Neural cell (in vitro differentiated cells): ENCODE measurements around the gene TOX2. TPM values are rescaled to one million over a fixed set of nuclear protein-coding genes. Genes with fewer than 3 reads are reported as not detected.

Experiments
- H2AFZ ChIP-seq: fragments of 200-600, 300-800 bp; sonication (generic), shearing (Covaris generic); 2 replicates; pipeline ENCODE4 v1.6.0; 2014; ENCODE audit warnings: low read depth, mild to moderate bottlenecking, antibody characterized with exemption, low read length, moderate library complexity
- H3F3A ChIP-seq: fragments of 200-600 bp; shearing (Covaris generic); 2 replicates; pipeline ENCODE4 v1.6.1; 2016; ENCODE audit warnings: mild to moderate bottlenecking, moderate library complexity, mixed read lengths, antibody characterized with exemption, low read length; ENCODE audit not compliant: insufficient read depth, poor library complexity, severe bottlenecking
- H3K27ac ChIP-seq: fragments of 200-600, 300-800 bp; sonication (generic), shearing (Covaris generic); 2 replicates; pipeline ENCODE4 v1.5.1; 2014; ENCODE audit warnings: mild to moderate bottlenecking, low read length, moderate library complexity
- H3K27me3 ChIP-seq: fragments of 300-800, 200-600 bp; sonication (generic), shearing (Covaris generic); 2 replicates; pipeline ENCODE4 v1.6.0; 2014; ENCODE audit warnings: mild to moderate bottlenecking, low read depth, low read length, moderate library complexity; ENCODE audit not compliant: insufficient read depth
- H3K36me3 ChIP-seq: fragments of 300-800, 200-600 bp; sonication (generic), shearing (Covaris generic); 2 replicates; pipeline ENCODE4 v1.5.1; 2014; ENCODE audit warnings: mild to moderate bottlenecking, antibody characterized with exemption, low read length, moderate library complexity; ENCODE audit not compliant: insufficient read depth
- H3K4me2 ChIP-seq: fragments of 300-800, 200-600 bp; sonication (generic), shearing (Covaris generic); 2 replicates; pipeline ENCODE4 v1.6.0; 2014; ENCODE audit warnings: mild to moderate bottlenecking, low read length
- H3K4me3 ChIP-seq: fragments of 300-800, 200-600 bp; sonication (generic), shearing (Covaris generic); 2 replicates; pipeline ENCODE4 v1.5.1; 2014; ENCODE audit warnings: mild to moderate bottlenecking, low read length, moderate library complexity
- H3K79me2 ChIP-seq: fragments of 200-600 bp; shearing (Covaris generic); replicated peaks from 2 replicates; pipeline ENCODE4 v1.6.0; 2014; ENCODE audit warnings: mild to moderate bottlenecking, low read length, moderate library complexity; ENCODE audit not compliant: insufficient read depth
- H3K9ac ChIP-seq: fragments of 300-800, 200-600 bp; sonication (generic), shearing (Covaris generic); 2 replicates; pipeline ENCODE4 v1.6.1; 2016; ENCODE audit warnings: mild to moderate bottlenecking, low read length, mixed read lengths
- H3K9me2 ChIP-seq: fragments of 200-600 bp; shearing (Covaris generic); 2 replicates; pipeline ENCODE4 v1.6.1; 2016; ENCODE audit warnings: mild to moderate bottlenecking, low read length, mixed read lengths; ENCODE audit not compliant: insufficient read depth
- H3K9me3 ChIP-seq: fragments of 200-600, 300-800 bp; sonication (generic), shearing (Covaris generic); 2 replicates; pipeline ENCODE4 v1.6.1; 2016; ENCODE audit warnings: mild to moderate bottlenecking, mixed run types, low read length, moderate library complexity, mixed read lengths
- H4K20me1 ChIP-seq: fragments of 200-600 bp; shearing (Covaris generic); 2 replicates; pipeline ENCODE4 v1.6.1; 2016; ENCODE audit warnings: mild to moderate bottlenecking, mixed run types; ENCODE audit not compliant: insufficient read depth
- EP300 ChIP-seq: fragments of 450-650 bp; conservative IDR thresholded peaks from 2 replicates; pipeline ENCODE4 v1.6.1; 2014; ENCODE audit warnings: antibody characterized with exemption, mild to moderate bottlenecking, moderate library complexity; ENCODE audit not compliant: poor library complexity, severe bottlenecking
- EZH2 ChIP-seq: fragments of 200-600, 300-800 bp; shearing (Covaris generic), sonication (generic); IDR thresholded peaks from 2 replicates; pipeline ENCODE4 v1.6.1; 2014; ENCODE audit warnings: antibody characterized with exemption, low read length, borderline replicate concordance, mild to moderate bottlenecking; ENCODE audit not compliant: insufficient read depth, poor library complexity, severe bottlenecking
- MXI1 ChIP-seq: fragments of 450-650 bp; conservative IDR thresholded peaks from 2 replicates; pipeline ENCODE4 v1.6.1; 2014; ENCODE audit warnings: antibody characterized with exemption, mild to moderate bottlenecking; ENCODE audit not compliant: poor library complexity, severe bottlenecking
- POLR2AphosphoS5 ChIP-seq: IDR thresholded peaks from 2 replicates; pipeline ENCODE4 v1.6.1; 2012
- RAD21 ChIP-seq: fragments of 450-650 bp; conservative IDR thresholded peaks from 2 replicates; pipeline ENCODE4 v1.6.1; 2014; ENCODE audit warnings: antibody characterized with exemption, mild to moderate bottlenecking, moderate library complexity
- SMC3 ChIP-seq: fragments of 450-650 bp; conservative IDR thresholded peaks from 2 replicates; pipeline ENCODE4 v1.6.1; 2014; ENCODE audit warnings: antibody characterized with exemption, mild to moderate bottlenecking, moderate library complexity; ENCODE audit not compliant: poor library complexity
- TAF1 ChIP-seq: IDR thresholded peaks from 2 replicates; pipeline ENCODE4 v1.6.1; 2012; ENCODE audit warnings: low read depth
- polyA plus RNA-seq: library from polyadenylated mRNA; depleted of rRNA; stranded (reverse); fragments of >200 nt; gene quantifications from 2 replicates; pipeline ENCODE4 v1.2.3, GENCODE V29; 2014
- TF ChIP-seq, protein P1 (sequence below): IDR thresholded peaks from 2 replicates; pipeline ENCODE4 v1.6.1; 2012; ENCODE audit warnings: borderline replicate concordance
- TF ChIP-seq, protein P2 (sequence below): fragments of 450-650 bp; IDR thresholded peaks from 2 replicates; pipeline ENCODE4 v1.5.1; 2014; ENCODE audit warnings: antibody characterized with exemption, mild to moderate bottlenecking, moderate library complexity; ENCODE audit not compliant: poor library complexity, severe bottlenecking

Gene TOX2
- polyA plus RNA-seq, 1 donor from 2014 or later: 0.89 TPM

DNA sequence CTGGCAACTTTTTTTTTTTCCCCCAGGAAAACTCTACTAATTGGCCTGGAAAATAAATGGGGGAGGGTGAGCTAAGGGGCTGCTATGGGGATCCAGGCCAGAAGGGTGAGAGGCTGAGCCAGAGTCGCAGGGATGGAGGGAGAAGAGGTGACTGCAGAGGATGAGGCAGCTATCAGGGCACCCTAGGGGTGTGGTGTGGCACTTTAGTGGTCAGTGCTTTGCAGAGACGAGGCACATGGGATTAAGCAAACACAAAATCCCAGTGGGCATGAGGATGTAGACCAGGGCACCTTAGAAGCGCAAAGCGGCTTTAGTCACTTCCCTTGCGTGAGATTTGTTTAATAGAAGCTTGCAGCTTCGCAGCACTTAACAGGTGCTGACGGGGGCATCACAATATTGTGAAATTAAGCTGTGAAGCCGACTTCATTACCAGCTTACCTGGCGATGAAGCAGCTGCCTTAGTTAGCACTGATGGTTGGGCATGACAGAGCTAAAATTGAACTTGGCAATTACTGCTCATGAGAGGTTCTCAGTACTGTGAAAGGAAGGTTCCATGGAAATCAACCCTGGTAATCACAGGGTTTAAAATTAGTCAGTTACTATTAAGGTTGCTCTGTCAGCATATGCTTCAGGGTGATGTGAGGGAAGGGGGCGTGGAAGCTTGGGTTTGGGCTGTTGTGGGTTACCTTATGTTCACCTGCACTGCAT is 26.0 kb downstream of the TOX2 start:
- no peaks in the 10 kb centered on the region for H3K79me2 ChIP-seq
- H3K9me3 ChIP-seq: no peaks in the 10 kb centered on the region
- no peak overlapping the region for H3K4me3 ChIP-seq
- H2AFZ ChIP-seq: no peak overlapping the region
- TF ChIP-seq, protein P1, sequence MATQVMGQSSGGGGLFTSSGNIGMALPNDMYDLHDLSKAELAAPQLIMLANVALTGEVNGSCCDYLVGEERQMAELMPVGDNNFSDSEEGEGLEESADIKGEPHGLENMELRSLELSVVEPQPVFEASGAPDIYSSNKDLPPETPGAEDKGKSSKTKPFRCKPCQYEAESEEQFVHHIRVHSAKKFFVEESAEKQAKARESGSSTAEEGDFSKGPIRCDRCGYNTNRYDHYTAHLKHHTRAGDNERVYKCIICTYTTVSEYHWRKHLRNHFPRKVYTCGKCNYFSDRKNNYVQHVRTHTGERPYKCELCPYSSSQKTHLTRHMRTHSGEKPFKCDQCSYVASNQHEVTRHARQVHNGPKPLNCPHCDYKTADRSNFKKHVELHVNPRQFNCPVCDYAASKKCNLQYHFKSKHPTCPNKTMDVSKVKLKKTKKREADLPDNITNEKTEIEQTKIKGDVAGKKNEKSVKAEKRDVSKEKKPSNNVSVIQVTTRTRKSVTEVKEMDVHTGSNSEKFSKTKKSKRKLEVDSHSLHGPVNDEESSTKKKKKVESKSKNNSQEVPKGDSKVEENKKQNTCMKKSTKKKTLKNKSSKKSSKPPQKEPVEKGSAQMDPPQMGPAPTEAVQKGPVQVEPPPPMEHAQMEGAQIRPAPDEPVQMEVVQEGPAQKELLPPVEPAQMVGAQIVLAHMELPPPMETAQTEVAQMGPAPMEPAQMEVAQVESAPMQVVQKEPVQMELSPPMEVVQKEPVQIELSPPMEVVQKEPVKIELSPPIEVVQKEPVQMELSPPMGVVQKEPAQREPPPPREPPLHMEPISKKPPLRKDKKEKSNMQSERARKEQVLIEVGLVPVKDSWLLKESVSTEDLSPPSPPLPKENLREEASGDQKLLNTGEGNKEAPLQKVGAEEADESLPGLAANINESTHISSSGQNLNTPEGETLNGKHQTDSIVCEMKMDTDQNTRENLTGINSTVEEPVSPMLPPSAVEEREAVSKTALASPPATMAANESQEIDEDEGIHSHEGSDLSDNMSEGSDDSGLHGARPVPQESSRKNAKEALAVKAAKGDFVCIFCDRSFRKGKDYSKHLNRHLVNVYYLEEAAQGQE: no peak
- TF ChIP-seq POLR2AphosphoS5: peak; percentile 33
- H3K27ac ChIP-seq: no peak overlapping the region
- H3K9ac ChIP-seq: no peak overlapping the region
- H3K9me2 ChIP-seq: no peaks in the 10 kb centered on the region
- H3K36me3 ChIP-seq: no peaks in the 10 kb centered on the region
- no peak overlapping the region for H3K4me2 ChIP-seq
- H3K27me3 ChIP-seq: no peaks in the 10 kb centered on the region
- no peaks in the 10 kb centered on the region for H4K20me1 ChIP-seq
- no peaks in the 10 kb centered on the region for H3F3A ChIP-seq

DNA sequence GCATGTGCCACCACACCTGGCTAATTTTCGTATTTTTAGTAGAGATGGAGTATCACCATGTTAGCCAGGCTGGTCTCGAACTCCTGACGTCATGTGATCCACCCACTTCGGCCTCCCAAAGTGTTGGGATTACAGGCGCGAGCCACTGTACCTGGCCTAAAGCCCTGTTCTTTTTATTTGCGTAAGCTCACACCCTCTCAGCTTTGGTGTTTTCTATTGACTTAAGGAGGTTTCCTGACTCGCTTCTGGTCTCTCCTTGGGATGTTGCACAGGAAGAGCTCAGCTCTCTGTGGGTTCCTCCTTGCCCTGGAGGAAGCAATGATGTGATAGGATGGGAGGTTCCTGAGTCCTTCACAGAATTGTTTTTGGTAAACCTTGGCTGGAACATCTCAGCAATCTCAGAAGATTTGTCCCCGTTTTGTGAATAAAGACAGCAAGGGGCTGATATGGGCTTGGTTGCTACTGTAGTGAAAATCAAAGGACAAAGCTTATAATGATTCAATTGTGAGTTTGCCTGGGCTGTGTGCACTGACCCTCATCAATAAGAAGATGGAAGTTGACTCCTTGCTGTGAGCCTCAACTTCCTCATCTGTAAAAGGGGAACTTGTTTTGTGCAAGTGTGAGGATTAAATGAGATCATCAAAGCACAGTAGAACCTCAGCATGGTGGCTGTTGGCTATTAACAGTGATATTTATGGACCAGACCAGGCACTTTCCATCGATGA is 27.0 kb downstream of the TOX2 start:
- no peak overlapping the region for H3K4me3 ChIP-seq
- no peak overlapping the region for H3K4me2 ChIP-seq
- H3K27me3 ChIP-seq: no peaks in the 10 kb centered on the region
- no peaks in the 10 kb centered on the region for H4K20me1 ChIP-seq
- no peaks in the 10 kb centered on the region for H3K79me2 ChIP-seq
- no peak overlapping the region for H3K9ac ChIP-seq
- no peak overlapping the region for H3K27ac ChIP-seq
- H3K9me3 ChIP-seq: no peaks in the 10 kb centered on the region
- H3F3A ChIP-seq: no peaks in the 10 kb centered on the region
- H3K9me2 ChIP-seq: no peaks in the 10 kb centered on the region
- no peaks in the 10 kb centered on the region for H3K36me3 ChIP-seq
- no peak overlapping the region for H2AFZ ChIP-seq
- TF ChIP-seq RAD21: no peak
- TF ChIP-seq, protein P1: no peak
- no peak for TF ChIP-seq MXI1
- TF ChIP-seq EZH2: no peak
- no peak for TF ChIP-seq POLR2AphosphoS5
- TF ChIP-seq TAF1: no peak
- TF ChIP-seq EP300: no peak
- TF ChIP-seq, protein P2, sequence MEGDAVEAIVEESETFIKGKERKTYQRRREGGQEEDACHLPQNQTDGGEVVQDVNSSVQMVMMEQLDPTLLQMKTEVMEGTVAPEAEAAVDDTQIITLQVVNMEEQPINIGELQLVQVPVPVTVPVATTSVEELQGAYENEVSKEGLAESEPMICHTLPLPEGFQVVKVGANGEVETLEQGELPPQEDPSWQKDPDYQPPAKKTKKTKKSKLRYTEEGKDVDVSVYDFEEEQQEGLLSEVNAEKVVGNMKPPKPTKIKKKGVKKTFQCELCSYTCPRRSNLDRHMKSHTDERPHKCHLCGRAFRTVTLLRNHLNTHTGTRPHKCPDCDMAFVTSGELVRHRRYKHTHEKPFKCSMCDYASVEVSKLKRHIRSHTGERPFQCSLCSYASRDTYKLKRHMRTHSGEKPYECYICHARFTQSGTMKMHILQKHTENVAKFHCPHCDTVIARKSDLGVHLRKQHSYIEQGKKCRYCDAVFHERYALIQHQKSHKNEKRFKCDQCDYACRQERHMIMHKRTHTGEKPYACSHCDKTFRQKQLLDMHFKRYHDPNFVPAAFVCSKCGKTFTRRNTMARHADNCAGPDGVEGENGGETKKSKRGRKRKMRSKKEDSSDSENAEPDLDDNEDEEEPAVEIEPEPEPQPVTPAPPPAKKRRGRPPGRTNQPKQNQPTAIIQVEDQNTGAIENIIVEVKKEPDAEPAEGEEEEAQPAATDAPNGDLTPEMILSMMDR: no peak
- TF ChIP-seq SMC3: no peak
